Putamen (tissue), 1 donor: ENCODE measurements around the gene THEM5.
"Not testable (repeated sequence)": the region's sequence is repeated elsewhere in the genome, so short reads cannot be mapped to it uniquely, and the experiment has no call there.

Experiments
- DNase-seq: peaks from one replicate; pipeline ENCODE4 v3.0.0-alpha.2; 2016; ENCODE audit warnings: low spot score

THEM5 gene, protein sequence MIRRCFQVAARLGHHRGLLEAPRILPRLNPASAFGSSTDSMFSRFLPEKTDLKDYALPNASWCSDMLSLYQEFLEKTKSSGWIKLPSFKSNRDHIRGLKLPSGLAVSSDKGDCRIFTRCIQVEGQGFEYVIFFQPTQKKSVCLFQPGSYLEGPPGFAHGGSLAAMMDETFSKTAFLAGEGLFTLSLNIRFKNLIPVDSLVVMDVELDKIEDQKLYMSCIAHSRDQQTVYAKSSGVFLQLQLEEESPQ

DNA sequence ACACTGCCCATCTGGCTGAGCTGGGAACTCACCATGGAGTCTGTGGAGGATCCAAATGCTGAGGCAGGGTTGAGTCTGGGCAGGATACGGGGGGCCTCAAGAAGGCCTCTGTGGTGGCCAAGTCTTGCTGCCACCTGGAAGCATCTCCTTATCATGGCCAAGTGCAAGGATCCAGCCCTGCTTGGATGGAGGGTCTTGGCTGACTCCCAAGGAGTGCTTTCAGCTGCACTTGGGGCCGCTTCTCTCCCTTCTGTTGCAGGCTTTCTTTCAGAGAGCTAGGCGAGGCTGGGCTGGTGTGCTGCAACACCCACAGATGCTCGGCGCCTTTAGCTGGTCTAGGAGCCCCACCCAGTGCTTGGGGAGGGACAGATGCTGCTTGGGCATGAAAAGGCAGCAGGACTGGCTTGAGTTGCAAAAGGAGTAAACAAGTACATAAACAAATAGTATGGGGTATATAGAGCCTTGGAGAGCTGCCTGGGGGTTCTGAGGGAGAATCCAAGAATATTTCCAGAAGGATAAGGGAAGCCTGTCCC is at the start of gene THEM5:
Gene THEM5, minus strand, starts transcription at position 302 of the 533 bp plus-strand sequence. Its CDS starts 147 bp downstream, at position 155.
- no peak for DNase-seq

DNA sequence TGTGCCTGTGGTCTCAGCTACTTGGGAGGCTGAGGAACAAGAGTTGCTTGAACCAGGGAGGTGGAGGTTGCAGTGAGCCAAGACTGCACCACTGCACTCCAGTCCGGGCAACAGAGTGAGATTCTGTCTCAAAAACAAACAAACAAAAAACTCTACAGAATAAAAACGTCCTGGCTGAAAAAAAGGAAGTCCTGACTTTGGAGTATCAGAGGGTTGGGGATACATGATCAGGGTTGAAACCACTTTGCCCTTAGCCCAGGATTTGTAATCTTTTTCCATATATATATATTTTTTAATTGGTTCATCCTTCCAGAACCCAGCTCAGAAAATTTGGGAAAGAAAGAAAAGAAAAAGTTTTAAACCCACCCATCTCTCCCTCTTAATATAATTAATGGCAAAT is 49.3 kb upstream of the THEM5 start:
- no peak for DNase-seq

DNA sequence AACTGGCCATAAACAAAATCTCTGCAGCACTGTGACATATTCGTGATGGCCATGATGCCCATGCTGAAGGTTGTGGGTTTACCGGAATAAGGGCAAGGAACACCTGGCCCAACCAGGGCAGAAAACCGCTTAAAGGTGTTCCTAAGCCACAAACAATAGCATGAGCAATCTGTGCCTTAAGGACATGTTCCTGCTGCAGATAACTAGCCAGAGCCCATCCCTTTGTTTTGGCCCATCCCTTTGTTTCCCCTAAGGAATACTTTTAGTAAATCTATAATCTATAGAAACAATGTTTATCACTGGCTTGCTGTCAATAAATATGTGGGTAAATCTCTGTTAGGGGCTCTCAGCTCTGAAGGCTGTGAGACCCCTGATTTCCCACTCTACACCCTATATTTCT is 47.3 kb upstream of the THEM5 start:
- DNase-seq: not testable (repeated sequence)

DNA sequence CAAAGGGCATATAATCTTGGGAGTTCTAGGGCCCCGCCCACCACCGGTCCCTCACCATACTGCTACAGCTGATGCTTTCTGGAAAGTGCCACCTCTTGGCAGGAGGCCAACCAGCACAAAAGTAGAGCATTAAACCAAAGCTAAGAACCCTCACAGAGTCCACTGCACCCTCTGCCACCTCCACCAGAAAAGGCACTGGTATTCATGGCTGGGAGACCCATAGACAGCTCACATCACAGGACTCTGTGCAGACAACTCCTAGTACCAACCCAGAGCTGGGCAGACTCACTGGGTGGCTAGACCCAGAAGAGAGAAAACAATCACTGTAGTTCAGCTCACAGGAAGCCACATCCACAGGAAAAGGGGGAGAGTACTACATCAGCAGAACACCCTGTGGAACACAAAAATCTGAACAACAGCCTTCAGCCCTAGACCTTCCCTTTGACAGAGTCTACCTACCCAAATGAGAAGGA is 45.0 kb upstream of the THEM5 start:
- DNase-seq: no peak

DNA sequence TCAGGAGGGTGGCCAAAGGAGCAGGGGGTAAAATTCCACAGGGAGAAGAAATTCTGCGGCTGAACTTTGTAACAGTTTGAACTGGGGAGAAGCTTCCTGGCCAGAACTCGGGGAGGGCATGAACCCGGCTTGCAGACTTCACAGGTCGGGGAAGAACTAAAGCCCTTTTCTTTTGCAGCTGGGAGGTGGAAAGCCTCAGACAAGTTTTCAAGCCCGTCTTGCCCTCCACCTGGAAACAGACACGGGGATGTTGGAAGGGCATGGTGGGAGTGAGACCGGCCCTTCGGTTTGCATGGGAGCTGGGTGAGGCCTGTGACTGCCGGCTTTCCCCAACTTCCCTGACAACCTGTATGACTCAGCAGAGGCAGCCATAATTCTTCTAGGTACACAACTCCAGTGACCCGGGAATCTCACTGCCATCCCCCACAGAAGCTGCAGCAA is 44.5 kb upstream of the THEM5 start:
- DNase-seq: no peak

DNA sequence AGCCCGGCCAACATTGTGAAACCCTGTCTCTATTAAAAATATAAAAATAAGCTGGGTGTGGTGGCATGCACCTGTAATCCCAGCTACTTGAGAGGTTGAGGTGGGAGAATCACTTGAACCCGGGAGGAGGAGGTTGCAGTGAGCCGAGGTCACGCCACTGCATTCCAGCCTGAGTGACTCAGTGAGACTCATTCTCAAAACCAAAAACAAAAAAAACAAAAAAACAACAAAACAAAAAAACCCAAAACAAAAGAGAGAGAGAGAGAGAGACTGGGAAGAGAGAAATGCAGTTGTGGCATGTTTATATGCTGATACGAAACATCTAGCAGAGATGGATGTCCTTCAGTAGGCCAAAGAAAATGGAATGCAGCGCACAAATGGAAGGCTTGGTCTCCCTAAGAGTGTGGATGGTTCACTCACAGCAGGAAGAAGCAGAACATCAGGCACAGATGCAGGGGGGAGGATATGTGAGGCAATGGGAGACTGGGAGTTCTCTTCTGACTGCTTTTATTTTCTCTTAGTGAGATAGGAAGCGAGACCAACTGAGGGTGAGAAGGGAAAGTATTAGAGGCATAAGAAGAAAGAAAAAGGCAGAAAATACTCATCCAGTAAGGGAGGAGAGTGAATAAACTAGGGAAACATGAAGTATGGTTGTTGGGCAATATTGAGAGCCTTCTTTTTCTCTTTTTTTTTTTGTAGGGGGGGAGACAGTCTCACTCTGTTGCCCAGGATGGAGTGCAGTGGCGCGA is 39.8 kb upstream of the THEM5 start:
- DNase-seq: no peak

DNA sequence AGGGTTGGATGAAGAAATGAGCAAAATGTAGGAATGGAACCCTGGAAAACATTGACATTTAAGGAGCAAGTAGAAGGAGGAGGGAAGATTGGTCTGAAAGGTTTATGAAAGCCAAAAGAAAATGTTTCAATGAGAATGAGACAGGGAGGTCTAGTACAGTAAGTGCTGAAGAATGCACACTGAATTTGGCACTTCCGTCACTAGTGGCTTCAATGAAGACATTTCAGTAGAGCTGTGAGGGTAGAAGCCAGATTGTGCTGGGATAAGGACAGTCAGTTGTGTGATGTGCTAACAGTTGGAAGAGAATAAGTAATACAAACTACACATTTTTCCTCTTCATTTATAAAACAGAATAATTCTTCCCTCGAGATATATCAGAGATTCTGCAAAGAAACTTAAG is 38.7 kb upstream of the THEM5 start:
- no peak for DNase-seq

DNA sequence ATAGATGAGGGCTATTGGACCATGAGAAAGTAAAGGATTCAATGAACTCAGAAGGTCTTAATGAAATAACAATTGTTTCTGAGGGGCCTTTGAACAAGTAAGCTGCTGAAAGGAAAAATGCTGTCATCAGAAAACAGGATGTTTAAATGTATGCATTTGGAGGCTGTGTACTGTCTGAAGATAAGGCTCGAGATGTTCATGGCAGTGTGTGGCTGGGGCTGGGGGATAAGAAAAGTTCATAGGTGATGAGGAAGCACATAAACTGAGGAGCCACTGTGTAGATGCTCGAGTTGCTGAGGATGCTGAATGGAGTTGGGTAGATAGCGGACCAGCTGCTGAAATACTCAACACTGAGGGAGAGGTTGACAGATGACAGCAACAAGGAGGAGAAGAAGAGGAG is 38.0 kb upstream of the THEM5 start:
- DNase-seq: no peak

DNA sequence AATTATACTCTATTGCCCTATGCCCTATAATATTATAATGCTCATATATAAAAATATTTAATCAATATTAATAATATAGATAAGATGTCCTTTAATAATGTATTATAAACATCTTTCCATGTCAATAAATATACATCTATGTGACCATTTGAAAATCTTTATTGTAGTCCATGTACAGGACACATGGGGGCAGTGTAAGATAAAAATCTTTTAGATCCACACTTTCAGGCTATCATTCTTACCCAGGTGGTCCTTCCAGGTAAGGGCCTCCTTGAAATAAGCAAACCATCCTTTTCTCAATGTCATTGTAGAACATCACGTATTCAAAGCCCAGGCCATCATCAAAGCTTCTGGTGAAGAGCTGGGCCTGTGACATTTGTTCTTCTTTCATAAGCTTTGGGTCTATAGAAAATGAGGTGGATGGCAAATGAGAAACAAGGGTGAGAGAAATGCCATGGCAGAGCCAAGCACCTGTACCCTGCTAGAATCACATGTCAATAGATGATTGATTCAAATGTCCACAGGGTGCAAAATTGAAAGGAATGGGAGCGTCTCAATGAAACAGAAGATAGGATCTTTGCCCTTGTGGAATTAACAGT is 35.6 kb upstream of the THEM5 start:
- no peak for DNase-seq

DNA sequence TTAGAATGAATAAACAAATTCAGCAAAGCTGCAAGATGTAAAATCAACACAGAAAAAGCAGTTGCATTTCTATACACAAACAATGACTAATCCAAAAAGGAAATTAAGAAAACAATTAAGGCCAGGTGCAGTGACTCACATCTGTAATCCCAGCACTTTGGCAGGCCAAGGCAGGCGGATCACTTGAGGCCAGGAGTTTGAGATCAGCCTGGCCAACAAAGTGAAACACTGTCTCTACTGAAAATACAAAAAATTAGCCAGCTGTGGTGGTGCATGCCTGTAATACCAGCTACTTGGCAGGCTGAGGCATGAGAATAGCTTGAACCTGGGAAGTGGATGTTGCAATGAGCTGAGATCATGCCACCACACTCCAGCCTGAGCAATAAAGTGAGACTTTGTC is 33.5 kb upstream of the THEM5 start:
- no peak for DNase-seq

DNA sequence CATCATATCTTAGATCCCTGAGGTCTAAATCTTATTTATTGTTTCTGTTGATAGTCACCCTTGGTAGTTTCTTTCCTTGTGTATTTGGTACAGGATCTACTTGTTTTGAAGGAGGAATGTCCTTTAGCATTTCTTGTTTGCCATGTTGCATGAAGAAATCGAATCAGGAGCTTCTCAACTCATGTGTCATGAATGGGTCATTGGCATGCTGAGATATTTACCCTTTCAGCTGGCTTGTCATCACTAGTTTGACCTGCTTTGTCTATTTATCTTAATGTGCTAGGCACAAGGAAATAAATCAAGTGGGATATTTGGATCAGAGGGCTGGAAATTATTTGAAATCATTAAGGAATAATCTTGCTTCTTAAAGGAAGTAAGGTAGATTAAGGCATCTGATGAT is 32.0 kb upstream of the THEM5 start:
- DNase-seq: no peak

DNA sequence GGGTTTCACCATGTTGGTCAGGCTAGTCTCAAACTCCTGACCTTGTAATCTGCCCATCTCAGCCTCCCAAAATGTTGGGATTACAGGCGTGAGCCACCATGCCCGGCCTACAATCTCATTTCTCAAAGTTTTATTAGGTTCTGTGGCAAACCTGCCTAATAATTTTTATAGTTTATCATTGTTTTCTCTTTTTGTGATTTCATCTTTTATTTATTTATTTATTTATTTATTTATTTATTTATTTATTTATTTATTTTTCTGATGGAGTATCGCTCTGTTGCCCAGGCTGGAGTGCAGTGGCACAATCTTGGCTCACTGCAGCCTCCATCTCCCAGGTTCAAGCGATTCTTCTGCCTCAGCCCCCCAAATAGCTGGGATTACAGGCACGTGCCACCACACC is 31.4 kb upstream of the THEM5 start:
- not testable (repeated sequence) for DNase-seq

DNA sequence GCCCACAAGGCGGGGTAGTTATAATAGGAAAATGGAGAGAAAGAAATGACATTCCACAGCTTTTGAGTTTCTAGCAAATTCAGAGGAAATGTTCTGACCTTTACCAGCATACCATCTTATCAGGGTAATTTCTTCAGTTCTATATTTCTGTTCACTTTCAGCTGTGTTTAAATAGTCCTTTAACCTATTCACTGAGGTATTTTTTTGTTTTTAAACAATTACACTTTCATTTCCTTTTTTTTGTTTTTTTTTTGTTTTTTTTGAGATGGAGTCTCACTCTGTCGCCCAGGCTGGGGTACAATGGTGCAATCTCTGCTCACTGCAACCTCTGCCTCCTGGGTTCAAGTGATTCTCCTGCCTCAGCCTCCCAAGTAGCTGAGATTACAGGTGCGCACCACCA is 30.9 kb upstream of the THEM5 start:
- DNase-seq: not testable (repeated sequence)

DNA sequence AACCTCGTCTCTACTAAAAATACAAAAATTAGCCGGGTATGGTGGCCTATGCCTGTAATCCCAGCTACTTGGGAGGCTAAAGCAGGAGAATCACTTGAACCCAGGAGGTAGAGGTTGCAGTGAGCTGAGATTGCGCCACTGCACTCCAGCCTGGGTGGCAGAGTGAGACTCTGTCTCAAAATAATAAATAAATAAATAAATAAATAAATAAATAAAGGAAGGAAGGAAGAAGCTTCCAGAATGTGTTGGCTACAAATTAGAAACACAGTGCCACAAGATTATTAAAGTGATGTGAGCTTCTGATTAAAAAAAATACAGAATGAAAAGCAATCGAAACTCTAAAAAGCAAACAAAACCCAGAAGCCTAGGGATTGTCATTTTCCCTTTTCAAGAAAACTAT is 30.4 kb upstream of the THEM5 start:
- DNase-seq: not testable (repeated sequence)

DNA sequence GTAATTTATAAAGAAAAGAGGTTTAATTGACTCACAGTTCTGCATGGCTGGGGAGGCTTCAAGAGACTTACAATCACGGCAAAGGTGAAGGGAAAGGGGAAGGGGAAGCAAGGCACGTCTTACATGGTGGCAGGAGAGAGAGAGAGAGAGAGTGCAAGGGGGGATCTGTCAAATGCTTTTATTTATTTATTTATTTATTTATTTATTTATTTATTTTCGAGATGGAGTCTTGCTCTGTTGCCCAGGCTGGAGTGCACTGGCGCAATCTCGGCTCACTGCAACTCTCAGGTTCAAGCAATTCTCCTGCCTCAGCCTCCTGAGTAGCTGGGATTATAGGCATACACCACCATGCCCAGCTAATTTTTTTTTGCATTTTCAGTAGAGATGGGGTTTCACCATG is 29.4 kb upstream of the THEM5 start:
- not testable (repeated sequence) for DNase-seq

DNA sequence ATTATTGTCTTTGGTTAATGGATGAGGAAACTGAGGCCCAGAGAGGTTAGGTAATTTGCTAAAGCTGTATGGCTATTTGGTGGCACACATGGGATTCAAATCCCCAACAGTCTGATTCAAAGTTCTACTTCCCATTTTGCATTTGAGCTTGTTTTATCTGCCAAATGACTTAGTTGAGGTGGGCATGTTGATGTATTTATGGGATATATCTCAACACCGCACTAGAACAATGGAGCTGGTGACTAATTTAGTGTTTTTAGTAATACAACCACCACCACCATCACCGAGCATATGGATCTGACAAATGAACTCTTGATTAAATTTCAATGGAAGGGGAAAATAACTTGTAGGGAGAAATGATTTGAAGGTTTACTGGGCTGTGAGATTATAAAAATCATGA is 29.0 kb upstream of the THEM5 start:
- DNase-seq: no peak

DNA sequence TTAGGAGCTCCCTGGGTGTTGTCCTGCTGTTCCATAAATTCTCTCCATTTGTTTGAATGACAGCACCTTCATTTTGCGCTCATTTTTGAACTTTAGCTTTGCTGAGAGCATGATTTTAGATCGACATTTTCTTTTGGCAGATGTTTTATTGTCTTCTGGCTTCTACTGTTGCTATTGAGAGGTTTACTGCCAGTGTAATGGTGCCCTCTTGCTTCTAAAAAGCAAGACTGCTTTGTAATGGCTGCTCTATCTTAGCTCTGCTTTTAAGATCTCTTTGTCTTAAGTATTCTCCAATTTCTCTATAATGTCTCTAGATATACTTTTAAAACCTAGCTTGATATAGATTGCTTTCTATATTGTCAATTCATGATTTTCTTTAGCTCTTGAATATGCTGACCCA is 28.0 kb upstream of the THEM5 start:
- DNase-seq: peak; percentile 55

DNA sequence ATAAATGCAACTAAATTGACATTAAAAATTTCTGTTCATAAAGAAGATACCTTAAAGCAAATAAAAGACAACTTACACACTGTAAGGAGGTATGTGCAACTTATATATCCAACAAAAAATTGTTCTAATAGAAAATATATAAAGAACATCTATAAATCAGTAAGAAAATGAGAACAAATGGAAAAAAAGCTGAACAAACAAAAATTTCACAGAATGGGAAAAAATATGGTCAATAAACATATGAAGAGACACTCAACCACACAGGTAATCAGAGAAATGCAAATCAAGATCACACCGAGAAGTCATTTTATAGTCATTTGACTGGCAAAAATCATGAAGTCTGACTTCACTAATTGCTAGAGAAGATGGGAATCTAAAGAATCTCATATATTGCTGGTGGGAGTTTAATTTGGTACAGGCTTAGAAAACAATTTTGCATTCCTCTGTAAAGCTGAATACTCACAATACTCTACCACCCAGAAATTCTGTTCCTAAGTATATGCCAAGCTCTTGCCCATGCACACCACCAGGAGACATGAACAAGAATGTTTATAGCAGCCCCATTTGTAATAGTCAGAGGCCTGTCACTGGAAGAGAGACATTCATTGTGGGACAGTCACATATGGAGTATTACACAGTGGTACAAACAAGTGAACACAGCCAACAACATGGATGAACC is 22.0 kb upstream of the THEM5 start:
- DNase-seq: no peak

DNA sequence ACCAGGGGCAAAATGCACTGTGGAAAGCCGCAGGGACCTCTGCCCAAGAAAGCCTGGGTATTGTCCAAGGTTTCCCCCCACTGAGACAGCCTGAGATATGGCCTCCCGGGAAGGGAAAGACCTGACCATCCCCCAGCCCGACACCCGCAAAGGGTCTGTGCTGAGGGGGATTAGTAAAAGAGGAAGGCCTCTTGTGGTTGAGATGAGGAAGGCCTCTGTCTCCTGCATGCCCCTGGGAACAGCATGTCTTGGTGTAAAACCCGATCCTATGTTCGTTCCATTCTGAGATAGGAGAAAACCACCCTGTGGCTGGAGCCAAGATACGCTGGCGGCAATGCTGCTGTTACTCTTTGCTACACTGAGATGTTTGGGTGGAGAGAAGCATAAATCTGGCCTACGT is 19.3 kb upstream of the THEM5 start:
- not testable (repeated sequence) for DNase-seq

DNA sequence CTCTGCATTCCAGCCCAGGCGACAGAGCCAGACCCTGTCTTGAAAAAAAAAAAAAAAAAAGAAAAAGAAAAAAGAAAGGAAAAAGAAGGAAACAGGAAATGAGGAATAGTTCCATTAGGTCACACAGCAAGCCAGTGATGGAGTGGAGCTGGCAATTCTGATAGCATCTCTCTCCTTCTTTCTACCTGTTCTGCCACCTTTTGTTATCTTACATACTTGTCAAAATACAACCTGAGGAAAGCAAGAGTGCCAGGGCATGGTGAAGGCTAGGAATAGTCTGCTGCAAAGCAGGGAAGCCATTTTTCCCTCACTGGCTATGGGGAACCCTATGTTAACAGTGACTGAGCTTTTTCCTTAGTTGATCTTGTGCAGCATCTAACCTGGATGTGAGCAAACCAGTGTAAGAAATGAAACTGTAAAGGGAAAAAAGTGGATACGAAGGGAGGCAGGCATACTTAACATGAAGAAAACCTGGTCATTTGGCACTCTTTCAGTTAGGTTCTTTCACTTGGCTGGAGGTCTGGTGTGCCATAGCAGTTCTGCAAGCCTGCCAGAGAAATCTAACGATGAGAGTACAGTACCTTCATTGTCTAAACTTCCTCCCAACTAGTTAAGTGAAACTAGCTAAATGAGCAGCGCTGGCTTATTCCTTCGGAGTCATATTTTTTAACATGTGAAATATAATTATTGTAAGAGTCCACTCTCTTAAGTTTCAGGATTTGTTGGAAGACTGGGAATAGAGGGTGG is 17.9 kb upstream of the THEM5 start:
- DNase-seq: no peak

DNA sequence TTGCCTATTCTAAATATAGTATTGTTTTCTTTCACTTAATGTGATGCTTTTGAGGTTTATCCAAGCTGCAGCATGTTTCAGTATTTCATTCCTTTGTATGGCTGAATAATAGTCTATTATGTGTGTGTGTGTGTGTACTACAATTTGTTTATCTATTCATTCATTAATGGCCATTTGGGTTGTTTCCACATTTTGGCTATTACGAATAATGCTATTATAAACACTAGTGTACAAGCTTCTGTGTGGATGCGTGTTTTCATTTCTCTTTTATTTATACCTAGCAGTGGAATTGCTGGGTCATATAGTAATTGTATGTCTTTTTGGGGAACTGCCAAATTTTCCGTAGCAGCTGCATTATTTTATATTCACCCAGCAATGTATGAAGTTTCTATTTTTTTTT is 15.0 kb upstream of the THEM5 start:
- DNase-seq: peak; percentile 22
